ENCODE results near the gene YWHAG. TPM values are rescaled to one million over a fixed set of nuclear protein-coding genes. Genes with fewer than 3 reads are reported as not detected.

Gene YWHAG
- total RNA-seq, 1 donor from 2014 or later, result 351 TPM

GRCh38 chr7:76383089-76383944, 24.5 kb upstream of the YWHAG start:
- FAIRE-seq, result no peak

GRCh38 chr7:76381814-76382213, 23.0 kb upstream of the YWHAG start:
- Mint-ChIP-seq H3K27ac (ENCODE audit: unreplicated experiment) (no peak overlapping the region), H3K9me3 (ENCODE audit: unreplicated experiment) (no peaks in the 10 kb centered on the region), H3K27me3 (ENCODE audit: low read depth, unreplicated experiment) (no peaks in the 10 kb centered on the region), H3K4me1 (ENCODE audit: low read depth, unreplicated experiment) (peaks cover 13% of the 10 kb centered on the region), H3K4me3 (ENCODE audit: unreplicated experiment) (no peak overlapping the region), H3K36me3 (ENCODE audit: low read depth, unreplicated experiment) (no peaks in the 10 kb centered on the region)
- no peak overlapping the region for H3K27ac ChIP-seq (ENCODE audit: low read depth, low read length)
- DNase-seq (ENCODE audit: low read depth) (no peak), FAIRE-seq (no peak)
- no peak for TF ChIP-seq CTCF (IDR thresholded peaks at IDR 0.05; ENCODE audit: insufficient read depth, low read depth, low read length)
- TF ChIP-seq EZH2 (IDR thresholded peaks at IDR 0.05; ENCODE audit: insufficient read depth, low read length), result no peak
- no peaks in the 10 kb centered on the region for H3K9me3 ChIP-seq (ENCODE audit: insufficient read depth, low read depth, low read length)
- no peaks in the 10 kb centered on the region for H3K27me3 ChIP-seq (ENCODE audit: insufficient read depth, low read length)
- no peak overlapping the region for H3K4me2 ChIP-seq (ENCODE audit: low read length)
- H4K20me1 ChIP-seq (ENCODE audit: insufficient read depth, low read length), result no peaks in the 10 kb centered on the region
- no peaks in the 10 kb centered on the region for H3K79me2 ChIP-seq (ENCODE audit: insufficient read depth, low read length)
- no peaks in the 10 kb centered on the region for H3K36me3 ChIP-seq (ENCODE audit: insufficient read depth, low read length)
- H3K4me1 ChIP-seq (ENCODE audit: insufficient read depth, low read length), result peaks cover 22% of the 10 kb centered on the region
- H3K9ac ChIP-seq (ENCODE audit: low read length), result no peak overlapping the region
- no peak overlapping the region for H3K4me3 ChIP-seq (ENCODE audit: insufficient read depth, low read depth, low read length)
- no peak overlapping the region for H2AFZ ChIP-seq (ENCODE audit: low read depth, low read length)

More at GRCh38 chr7:76383089-76383944, 24.5 kb upstream of the YWHAG start:
- TF ChIP-seq CTCF (IDR thresholded peaks at IDR 0.05; ENCODE audit: insufficient read depth, low read depth, low read length), result no peak
- no peak for TF ChIP-seq EZH2 (IDR thresholded peaks at IDR 0.05; ENCODE audit: insufficient read depth, low read length)
- Histone ChIP-seq H2AFZ (ENCODE audit: low read depth, low read length) (no peak overlapping the region), H3K36me3 (ENCODE audit: insufficient read depth, low read length) (no peaks in the 10 kb centered on the region), H3K27ac (ENCODE audit: low read depth, low read length) (no peak overlapping the region), H3K4me2 (ENCODE audit: low read length) (no peak overlapping the region), H3K79me2 (ENCODE audit: insufficient read depth, low read length) (no peaks in the 10 kb centered on the region), H3K9me3 (ENCODE audit: insufficient read depth, low read depth, low read length) (no peaks in the 10 kb centered on the region), H3K27me3 (ENCODE audit: insufficient read depth, low read length) (no peaks in the 10 kb centered on the region), H4K20me1 (ENCODE audit: insufficient read depth, low read length) (no peaks in the 10 kb centered on the region), H3K9ac (ENCODE audit: low read length) (no peak overlapping the region), H3K4me1 (ENCODE audit: insufficient read depth, low read length) (peaks cover 11% of the 10 kb centered on the region), H3K4me3 (ENCODE audit: insufficient read depth, low read depth, low read length) (no peak overlapping the region)
- no peak for DNase-seq (ENCODE audit: low read depth)
- peaks cover 6% of the 10 kb centered on the region for H3K4me1 Mint-ChIP-seq (ENCODE audit: low read depth, unreplicated experiment)
- H3K27ac Mint-ChIP-seq (ENCODE audit: unreplicated experiment), result no peak overlapping the region
- H3K36me3 Mint-ChIP-seq (ENCODE audit: low read depth, unreplicated experiment), result peaks cover 2% of the 10 kb centered on the region
- no peak overlapping the region for H3K4me3 Mint-ChIP-seq (ENCODE audit: unreplicated experiment)
- H3K27me3 Mint-ChIP-seq (ENCODE audit: low read depth, unreplicated experiment), result no peaks in the 10 kb centered on the region
- no peaks in the 10 kb centered on the region for H3K9me3 Mint-ChIP-seq (ENCODE audit: unreplicated experiment)

GRCh38 chr7:76380623-76380966, 21.8 kb upstream of the YWHAG start:
- H3K36me3 ChIP-seq (ENCODE audit: insufficient read depth, low read length), result no peaks in the 10 kb centered on the region
- Mint-ChIP-seq H3K36me3 (ENCODE audit: low read depth, unreplicated experiment) (no peaks in the 10 kb centered on the region), H3K27ac (ENCODE audit: unreplicated experiment) (peak overlapping the region; percentile 99), H3K27me3 (ENCODE audit: low read depth, unreplicated experiment) (no peaks in the 10 kb centered on the region), H3K4me3 (ENCODE audit: unreplicated experiment) (peak overlapping the region; percentile 70), H3K4me1 (ENCODE audit: low read depth, unreplicated experiment) (peaks cover 13% of the 10 kb centered on the region), H3K9me3 (ENCODE audit: unreplicated experiment) (no peaks in the 10 kb centered on the region)
- no peak overlapping the region for H3K4me3 ChIP-seq (ENCODE audit: insufficient read depth, low read depth, low read length)
- no peaks in the 10 kb centered on the region for H4K20me1 ChIP-seq (ENCODE audit: insufficient read depth, low read length)
- H3K27me3 ChIP-seq (ENCODE audit: insufficient read depth, low read length), result no peaks in the 10 kb centered on the region
- FAIRE-seq, result no peak
- peak overlapping the region; percentile 89 for H3K27ac ChIP-seq (ENCODE audit: low read depth, low read length)
- H3K9me3 ChIP-seq (ENCODE audit: insufficient read depth, low read depth, low read length), result no peaks in the 10 kb centered on the region
- H2AFZ ChIP-seq (ENCODE audit: low read depth, low read length), result peak overlapping the region; percentile 56
- no peak for DNase-seq (ENCODE audit: low read depth)
- no peak for TF ChIP-seq EZH2 (IDR thresholded peaks at IDR 0.05; ENCODE audit: insufficient read depth, low read length)
- TF ChIP-seq CTCF (IDR thresholded peaks at IDR 0.05; ENCODE audit: insufficient read depth, low read depth, low read length), result no peak
- H3K9ac ChIP-seq (ENCODE audit: low read length), result peak overlapping the region; percentile 79
- H3K79me2 ChIP-seq (ENCODE audit: insufficient read depth, low read length), result no peaks in the 10 kb centered on the region
- H3K4me2 ChIP-seq (ENCODE audit: low read length), result peak overlapping the region; percentile 69
- H3K4me1 ChIP-seq (ENCODE audit: insufficient read depth, low read length), result peaks cover 22% of the 10 kb centered on the region
